ENCODE measurements around the gene POTEI.
"Not testable (repeated sequence)": the region's sequence is repeated elsewhere in the genome, so short reads cannot be mapped to it uniquely, and the experiment has no call there.

GRCh38 chr2:130509228-130509627 is at the start of gene POTEI:
- not testable (repeated sequence) for TF ChIP-seq CTCF, POLR2A (IDR thresholded peaks at IDR 0.05)
